ENCODE data around the gene PGLYRP2. TPM values are rescaled to one million over a fixed set of nuclear protein-coding genes. Genes with fewer than 3 reads are reported as not detected.

The PGLYRP2 gene
- total and polyA plus RNA-seq, 9 of the 15 experiments (the other 6 are each of a cell fraction or from before 2014, with no cell fraction given), result not detected

DNA sequence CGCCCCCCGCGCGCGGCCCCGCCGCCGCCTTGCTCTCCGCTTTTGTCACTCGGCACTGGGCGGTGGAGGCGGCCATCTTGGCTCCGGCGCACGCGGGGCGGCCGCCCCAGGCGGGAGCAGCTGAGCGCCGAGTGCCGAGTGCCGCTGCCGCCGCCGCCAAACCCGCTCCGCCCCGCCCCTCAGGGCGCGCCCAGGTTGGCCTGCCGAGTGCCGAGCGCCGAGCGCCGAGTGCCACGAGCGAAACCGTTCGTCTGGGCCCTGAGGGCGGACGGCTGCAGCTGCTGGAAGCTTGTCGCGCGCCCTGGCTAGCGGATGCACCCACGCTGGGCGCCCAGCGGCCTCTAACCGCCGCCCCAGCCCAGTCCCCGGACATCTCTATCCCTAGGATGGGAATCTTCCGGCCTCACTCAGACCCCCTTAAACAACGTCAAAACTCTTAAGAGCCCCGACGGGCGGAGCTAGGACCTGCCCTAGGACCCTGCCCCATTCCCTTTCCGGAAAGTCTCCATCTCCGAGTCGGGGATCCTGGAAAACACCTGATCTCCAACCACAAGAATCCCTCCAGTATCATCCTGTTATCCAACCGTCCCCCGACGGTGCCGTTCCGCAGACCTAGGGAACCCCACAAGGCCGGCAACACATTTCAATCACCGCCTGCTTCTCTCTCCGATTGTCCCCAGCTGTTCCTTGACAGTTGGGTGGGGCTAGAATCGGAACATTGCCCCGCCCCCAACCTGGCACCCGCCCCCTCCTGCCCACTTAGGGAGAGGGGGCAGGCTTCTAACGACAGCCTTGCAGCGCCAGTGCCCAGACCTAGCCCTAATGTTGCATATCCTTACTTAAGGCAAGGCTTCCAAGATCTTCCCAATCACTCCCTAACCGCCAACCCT lies 46.4 kb downstream of the PGLYRP2 start (continued):
- TF ChIP-seq, protein P1, sequence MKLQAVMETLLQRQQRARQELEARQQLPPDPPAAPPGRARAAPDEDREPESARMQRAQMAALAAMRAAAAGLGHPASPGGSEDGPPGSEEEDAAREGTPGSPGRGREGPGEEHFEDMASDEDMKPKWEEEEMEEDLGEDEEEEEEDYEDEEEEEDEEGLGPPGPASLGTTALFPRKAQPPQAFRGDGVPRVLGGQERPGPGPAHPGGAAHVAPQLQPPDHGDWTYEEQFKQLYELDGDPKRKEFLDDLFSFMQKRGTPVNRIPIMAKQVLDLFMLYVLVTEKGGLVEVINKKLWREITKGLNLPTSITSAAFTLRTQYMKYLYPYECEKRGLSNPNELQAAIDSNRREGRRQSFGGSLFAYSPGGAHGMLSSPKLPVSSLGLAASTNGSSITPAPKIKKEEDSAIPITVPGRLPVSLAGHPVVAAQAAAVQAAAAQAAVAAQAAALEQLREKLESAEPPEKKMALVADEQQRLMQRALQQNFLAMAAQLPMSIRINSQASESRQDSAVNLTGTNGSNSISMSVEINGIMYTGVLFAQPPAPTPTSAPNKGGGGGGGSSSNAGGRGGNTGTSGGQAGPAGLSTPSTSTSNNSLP (IDR thresholded peaks at IDR 0.05; ENCODE audit: borderline replicate concordance, low read depth, low read length), result no peak
- TF ChIP-seq, protein P2, sequence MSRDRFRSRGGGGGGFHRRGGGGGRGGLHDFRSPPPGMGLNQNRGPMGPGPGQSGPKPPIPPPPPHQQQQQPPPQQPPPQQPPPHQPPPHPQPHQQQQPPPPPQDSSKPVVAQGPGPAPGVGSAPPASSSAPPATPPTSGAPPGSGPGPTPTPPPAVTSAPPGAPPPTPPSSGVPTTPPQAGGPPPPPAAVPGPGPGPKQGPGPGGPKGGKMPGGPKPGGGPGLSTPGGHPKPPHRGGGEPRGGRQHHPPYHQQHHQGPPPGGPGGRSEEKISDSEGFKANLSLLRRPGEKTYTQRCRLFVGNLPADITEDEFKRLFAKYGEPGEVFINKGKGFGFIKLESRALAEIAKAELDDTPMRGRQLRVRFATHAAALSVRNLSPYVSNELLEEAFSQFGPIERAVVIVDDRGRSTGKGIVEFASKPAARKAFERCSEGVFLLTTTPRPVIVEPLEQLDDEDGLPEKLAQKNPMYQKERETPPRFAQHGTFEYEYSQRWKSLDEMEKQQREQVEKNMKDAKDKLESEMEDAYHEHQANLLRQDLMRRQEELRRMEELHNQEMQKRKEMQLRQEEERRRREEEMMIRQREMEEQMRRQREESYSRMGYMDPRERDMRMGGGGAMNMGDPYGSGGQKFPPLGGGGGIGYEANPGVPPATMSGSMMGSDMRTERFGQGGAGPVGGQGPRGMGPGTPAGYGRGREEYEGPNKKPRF (IDR thresholded peaks at IDR 0.05; ENCODE audit: low read depth, low read length), result no peak
- TF ChIP-seq NR2C2 (CRISPR knock-in tag; IDR thresholded peaks at IDR 0.05) (no peak), NR2C2 (tag; IDR thresholded peaks at IDR 0.05) (no peak), ATF1 (CRISPR knock-in tag; IDR thresholded peaks at IDR 0.05) (no peak), ATF1 (tag; IDR thresholded peaks at IDR 0.05) (peak; percentile 70), ZNF445 (CRISPR knock-in tag; IDR thresholded peaks at IDR 0.05; ENCODE audit: low read depth) (no peak), ZNF408 (CRISPR knock-in tag; IDR thresholded peaks at IDR 0.05; ENCODE audit: low read depth) (no peak), POLR2AphosphoS2 (IDR thresholded peaks at IDR 0.05; ENCODE audit: low read length) (no peak), ZSCAN29 (IDR thresholded peaks at IDR 0.05) (no peak), NFATC3 (IDR thresholded peaks at IDR 0.05) (no peak), GATAD2A (IDR thresholded peaks at IDR 0.05) (no peak), CSDE1 (IDR thresholded peaks at IDR 0.05) (no peak), ZNF584 (CRISPR knock-in tag; IDR thresholded peaks at IDR 0.05; ENCODE audit: low read depth) (no peak), ZNF282 (CRISPR knock-in tag; IDR thresholded peaks at IDR 0.05) (no peak), MTA3 (IDR thresholded peaks at IDR 0.05; ENCODE audit: borderline replicate concordance) (peak; percentile 61; the same call in 1 of the 2 replicates), BDP1 (IDR thresholded peaks at IDR 0.05; ENCODE audit: insufficient read depth, insufficient read length) (no peak)
- TF ChIP-seq, protein P3, sequence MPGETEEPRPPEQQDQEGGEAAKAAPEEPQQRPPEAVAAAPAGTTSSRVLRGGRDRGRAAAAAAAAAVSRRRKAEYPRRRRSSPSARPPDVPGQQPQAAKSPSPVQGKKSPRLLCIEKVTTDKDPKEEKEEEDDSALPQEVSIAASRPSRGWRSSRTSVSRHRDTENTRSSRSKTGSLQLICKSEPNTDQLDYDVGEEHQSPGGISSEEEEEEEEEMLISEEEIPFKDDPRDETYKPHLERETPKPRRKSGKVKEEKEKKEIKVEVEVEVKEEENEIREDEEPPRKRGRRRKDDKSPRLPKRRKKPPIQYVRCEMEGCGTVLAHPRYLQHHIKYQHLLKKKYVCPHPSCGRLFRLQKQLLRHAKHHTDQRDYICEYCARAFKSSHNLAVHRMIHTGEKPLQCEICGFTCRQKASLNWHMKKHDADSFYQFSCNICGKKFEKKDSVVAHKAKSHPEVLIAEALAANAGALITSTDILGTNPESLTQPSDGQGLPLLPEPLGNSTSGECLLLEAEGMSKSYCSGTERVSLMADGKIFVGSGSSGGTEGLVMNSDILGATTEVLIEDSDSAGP (CRISPR knock-in tag; IDR thresholded peaks at IDR 0.05), result no peak; the same call in 1 of the 2 replicates
- TF ChIP-seq, protein P4, sequence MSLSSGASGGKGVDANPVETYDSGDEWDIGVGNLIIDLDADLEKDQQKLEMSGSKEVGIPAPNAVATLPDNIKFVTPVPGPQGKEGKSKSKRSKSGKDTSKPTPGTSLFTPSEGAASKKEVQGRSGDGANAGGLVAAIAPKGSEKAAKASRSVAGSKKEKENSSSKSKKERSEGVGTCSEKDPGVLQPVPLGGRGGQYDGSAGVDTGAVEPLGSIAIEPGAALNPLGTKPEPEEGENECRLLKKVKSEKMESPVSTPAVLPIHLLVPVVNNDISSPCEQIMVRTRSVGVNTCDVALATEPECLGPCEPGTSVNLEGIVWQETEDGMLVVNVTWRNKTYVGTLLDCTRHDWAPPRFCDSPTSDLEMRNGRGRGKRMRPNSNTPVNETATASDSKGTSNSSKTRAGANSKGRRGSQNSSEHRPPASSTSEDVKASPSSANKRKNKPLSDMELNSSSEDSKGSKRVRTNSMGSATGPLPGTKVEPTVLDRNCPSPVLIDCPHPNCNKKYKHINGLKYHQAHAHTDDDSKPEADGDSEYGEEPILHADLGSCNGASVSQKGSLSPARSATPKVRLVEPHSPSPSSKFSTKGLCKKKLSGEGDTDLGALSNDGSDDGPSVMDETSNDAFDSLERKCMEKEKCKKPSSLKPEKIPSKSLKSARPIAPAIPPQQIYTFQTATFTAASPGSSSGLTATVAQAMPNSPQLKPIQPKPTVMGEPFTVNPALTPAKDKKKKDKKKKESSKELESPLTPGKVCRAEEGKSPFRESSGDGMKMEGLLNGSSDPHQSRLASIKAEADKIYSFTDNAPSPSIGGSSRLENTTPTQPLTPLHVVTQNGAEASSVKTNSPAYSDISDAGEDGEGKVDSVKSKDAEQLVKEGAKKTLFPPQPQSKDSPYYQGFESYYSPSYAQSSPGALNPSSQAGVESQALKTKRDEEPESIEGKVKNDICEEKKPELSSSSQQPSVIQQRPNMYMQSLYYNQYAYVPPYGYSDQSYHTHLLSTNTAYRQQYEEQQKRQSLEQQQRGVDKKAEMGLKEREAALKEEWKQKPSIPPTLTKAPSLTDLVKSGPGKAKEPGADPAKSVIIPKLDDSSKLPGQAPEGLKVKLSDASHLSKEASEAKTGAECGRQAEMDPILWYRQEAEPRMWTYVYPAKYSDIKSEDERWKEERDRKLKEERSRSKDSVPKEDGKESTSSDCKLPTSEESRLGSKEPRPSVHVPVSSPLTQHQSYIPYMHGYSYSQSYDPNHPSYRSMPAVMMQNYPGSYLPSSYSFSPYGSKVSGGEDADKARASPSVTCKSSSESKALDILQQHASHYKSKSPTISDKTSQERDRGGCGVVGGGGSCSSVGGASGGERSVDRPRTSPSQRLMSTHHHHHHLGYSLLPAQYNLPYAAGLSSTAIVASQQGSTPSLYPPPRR (CRISPR knock-in tag; IDR thresholded peaks at IDR 0.05; ENCODE audit: borderline replicate concordance), result no peak; the same call in 1 of the 2 replicates
